Body of pancreas (tissue), 4 donors: ENCODE measurements around the gene PYGO1. TPM values are rescaled to one million over a fixed set of nuclear protein-coding genes. Genes with fewer than 3 reads are reported as not detected.

Experiments used
- ATAC-seq: fragments of 150-250 bp; one replicate; pipeline ENCODE4 v1.9.1; 2016
- DNase-seq, 4 donors: peaks; one replicate each; pipeline ENCODE4 v3.0.0-alpha.2; 2019
- H3K27ac ChIP-seq, 4 donors: fragments of 200-600 bp; sonication (generic); 1 replicate in 3 of 4; 2 replicates in 1 of 4; pipeline versions ENCODE4 v1.5.1 to v1.6.1; 2016 to 2019; ENCODE audit warnings: mild to moderate bottlenecking in 1 of 4, mixed read lengths in 1 of 4, moderate library complexity in 1 of 4
- H3K27me3 ChIP-seq, 2 donors: fragments of 200-600 bp; sonication (generic); one replicate each; pipeline ENCODE4 v1.6.0; 2016; ENCODE audit warnings: mild to moderate bottlenecking in 1 of 2
- H3K36me3 ChIP-seq, 2 donors: fragments of 200-600 bp; sonication (generic); replicated peaks in 1 of 2; 2 replicates each; pipeline ENCODE4 v1.5.1; 2016; ENCODE audit warnings: low read depth in 2 of 2; ENCODE audit not compliant: insufficient read depth in 1 of 2
- H3K4me1 ChIP-seq: fragments of 200-600 bp; sonication (generic); one replicate; pipeline ENCODE4 v1.6.0; 2016
- H3K4me3 ChIP-seq, 2 donors: fragments of 200-600 bp; sonication (generic); 1 replicate in 1 of 2; 2 replicates in 1 of 2; pipeline ENCODE4 v1.5.1; 2016 to 2019
- H3K9me3 ChIP-seq, 3 donors: fragments of 200-600 bp; sonication (generic); 1 replicate in 2 of 3; 2 replicates in 1 of 3; pipeline ENCODE4 v1.5.1; 2016
- CTCF ChIP-seq, 7 experiments: fragments of 450-650 bp in 4 of 7; fragments of 200-600 bp in 3 of 7; sonication (generic) in 3 of 7; IDR thresholded peaks; one replicate each; pipeline ENCODE4 v1.5.1; 2016 to 2019; ENCODE audit warnings: antibody characterized with exemption in 7 of 7
- POLR2A ChIP-seq, 3 donors: fragments of 450-650 bp; IDR thresholded peaks; one replicate each; pipeline ENCODE4 v1.6.1; 2016; ENCODE audit warnings: antibody characterized with exemption in 3 of 3, mild to moderate bottlenecking in 2 of 3
- WGBS, 2 donors: methylation state at CpG; one replicate each; pipeline ENCODE4 v1.1.5; 2017; 5-methylcytosine and 5-hydroxymethylcytosine counted together
- intact Hi-C: fragments of 100-400 bp; cut with DNase I; formaldehyde crosslinking; loops from one replicate; pipeline ENCODE4 v1.15.1; 2023
- total RNA-seq, 2 donors: library from RNA; depleted of rRNA; stranded (reverse); fragments of >200 nt; gene quantifications; one replicate each; pipeline ENCODE4 v1.1.0, GENCODE V29; 2016

PYGO1 gene
- total RNA-seq, 2 donors from 2014 or later = 1.3 to 2.6 TPM

GRCh38 chr15:55535436-55535835, 52.7 kb downstream of the PYGO1 start:
- TF ChIP-seq POLR2A (IDR thresholded peaks at IDR 0.05) = no peak
- TF ChIP-seq CTCF (IDR thresholded peaks at IDR 0.05) = no peak
- DNase-seq (no peak), ATAC-seq (no peak)
- H3K27me3 ChIP-seq = no peaks in the 10 kb centered on the region
- H3K4me3 ChIP-seq = no peak overlapping the region
- H3K36me3 ChIP-seq = no peaks in the 10 kb centered on the region
- no peaks in the 10 kb centered on the region for H3K9me3 ChIP-seq
- intact Hi-C loops = no loop called here
- no peak overlapping the region for H3K27ac ChIP-seq
- no peaks in the 10 kb centered on the region for H3K4me1 ChIP-seq
- WGBS, 2 donors = 66 to 77% methylated on average over 6 of the region's 6 CpGs

GRCh38 chr15:55532944-55533343, 55.2 kb downstream of the PYGO1 start:
- ATAC-seq = no peak
- intact Hi-C loops = no loop called here
- TF ChIP-seq CTCF (IDR thresholded peaks at IDR 0.05) (no peak), POLR2A (IDR thresholded peaks at IDR 0.05) (no peak)
- Histone ChIP-seq H3K27ac (no peak overlapping the region), H3K4me1 (no peaks in the 10 kb centered on the region), H3K27me3 (no peaks in the 10 kb centered on the region), H3K4me3 (no peak overlapping the region), H3K9me3 (no peaks in the 10 kb centered on the region), H3K36me3 (no peaks in the 10 kb centered on the region)
- DNase-seq = no peak

GRCh38 chr15:55530861-55531313, 57.3 kb downstream of the PYGO1 start:
- TF ChIP-seq CTCF (IDR thresholded peaks at IDR 0.05) (no peak), POLR2A (IDR thresholded peaks at IDR 0.05) (no peak)
- no peak for ATAC-seq
- H3K9me3 ChIP-seq = no peaks in the 10 kb centered on the region
- no peaks in the 10 kb centered on the region for H3K36me3 ChIP-seq
- H3K4me3 ChIP-seq = no peak overlapping the region
- no peak overlapping the region for H3K27ac ChIP-seq
- intact Hi-C loops = no loop called here
- peaks cover 3% of the 10 kb centered on the region for H3K4me1 ChIP-seq
- 39% methylated on average over 4 of the region's 4 CpGs for WGBS, 2 donors
- no peak for DNase-seq
- no peaks in the 10 kb centered on the region for H3K27me3 ChIP-seq

GRCh38 chr15:55528812-55529211, 59.3 kb downstream of the PYGO1 start:
- H3K27ac ChIP-seq = no peak overlapping the region
- 49 to 53% methylated on average over 4 of the region's 4 CpGs for WGBS, 2 donors
- TF ChIP-seq CTCF (IDR thresholded peaks at IDR 0.05) = no peak
- TF ChIP-seq POLR2A (IDR thresholded peaks at IDR 0.05) = no peak
- peaks cover 3% of the 10 kb centered on the region for H3K4me1 ChIP-seq
- intact Hi-C loops = no loop called here
- no peaks in the 10 kb centered on the region for H3K9me3 ChIP-seq
- H3K27me3 ChIP-seq = no peaks in the 10 kb centered on the region
- no peak for ATAC-seq
- no peak for DNase-seq
- no peak overlapping the region for H3K4me3 ChIP-seq
- no peaks in the 10 kb centered on the region for H3K36me3 ChIP-seq

GRCh38 chr15:55527150-55527549, 61.0 kb downstream of the PYGO1 start:
- intact Hi-C loops = no loop called here
- no peak for DNase-seq

More at GRCh38 chr15:55527150-55527549, 61.0 kb downstream of the PYGO1 start:
- H3K4me3 ChIP-seq = no peak overlapping the region
- no peak for TF ChIP-seq POLR2A (IDR thresholded peaks at IDR 0.05)
- no peak for TF ChIP-seq CTCF (IDR thresholded peaks at IDR 0.05)
- no peaks in the 10 kb centered on the region for H3K27me3 ChIP-seq
- H3K36me3 ChIP-seq = no peaks in the 10 kb centered on the region
- H3K4me1 ChIP-seq = peaks cover 3% of the 10 kb centered on the region
- H3K27ac ChIP-seq = no peak overlapping the region
- ATAC-seq = no peak
- H3K9me3 ChIP-seq = no peaks in the 10 kb centered on the region
- 75% methylated on average over 1 of the region's 1 CpG; no CpG with 5 or more reads in 1 of the 2 donors for WGBS, 2 donors
